ENCODE measurements around the gene CTXN1.

DNA sequence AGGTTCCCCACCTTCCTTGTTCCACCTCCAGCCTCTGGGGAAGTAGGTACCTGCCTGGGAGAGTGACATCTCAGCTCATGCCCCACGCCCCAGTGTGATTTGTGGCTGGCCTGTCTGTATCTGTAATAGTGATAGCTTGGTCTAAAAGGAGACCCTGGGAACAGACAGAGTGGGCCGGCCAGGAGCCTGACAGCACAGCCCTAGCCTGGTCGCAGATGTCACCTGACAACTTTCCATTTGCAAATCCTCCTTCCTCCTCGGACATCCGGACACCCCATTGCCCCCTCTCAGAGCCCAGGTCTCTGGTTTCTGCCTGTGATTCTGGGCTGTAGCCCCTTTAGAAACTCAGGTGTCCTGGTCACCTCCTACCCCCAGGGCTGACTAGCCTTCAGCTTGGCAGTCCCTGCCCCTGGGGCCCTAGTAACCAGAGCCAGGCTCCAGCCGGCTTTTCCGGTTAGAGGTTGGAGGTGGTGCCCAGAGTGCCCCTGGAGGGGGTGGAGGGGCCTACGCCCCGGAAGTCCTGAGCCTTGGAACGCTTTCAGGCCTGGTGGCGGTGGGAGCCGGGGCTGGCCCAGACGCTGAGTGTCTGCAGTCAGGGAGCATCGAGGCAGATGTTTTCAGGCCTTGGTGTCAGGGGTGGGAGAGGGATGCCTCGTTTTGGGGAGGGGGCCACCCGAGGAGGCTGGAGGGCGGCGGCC, 31.2 kb downstream of the CTXN1 start:
- TF ChIP-seq, protein P1, sequence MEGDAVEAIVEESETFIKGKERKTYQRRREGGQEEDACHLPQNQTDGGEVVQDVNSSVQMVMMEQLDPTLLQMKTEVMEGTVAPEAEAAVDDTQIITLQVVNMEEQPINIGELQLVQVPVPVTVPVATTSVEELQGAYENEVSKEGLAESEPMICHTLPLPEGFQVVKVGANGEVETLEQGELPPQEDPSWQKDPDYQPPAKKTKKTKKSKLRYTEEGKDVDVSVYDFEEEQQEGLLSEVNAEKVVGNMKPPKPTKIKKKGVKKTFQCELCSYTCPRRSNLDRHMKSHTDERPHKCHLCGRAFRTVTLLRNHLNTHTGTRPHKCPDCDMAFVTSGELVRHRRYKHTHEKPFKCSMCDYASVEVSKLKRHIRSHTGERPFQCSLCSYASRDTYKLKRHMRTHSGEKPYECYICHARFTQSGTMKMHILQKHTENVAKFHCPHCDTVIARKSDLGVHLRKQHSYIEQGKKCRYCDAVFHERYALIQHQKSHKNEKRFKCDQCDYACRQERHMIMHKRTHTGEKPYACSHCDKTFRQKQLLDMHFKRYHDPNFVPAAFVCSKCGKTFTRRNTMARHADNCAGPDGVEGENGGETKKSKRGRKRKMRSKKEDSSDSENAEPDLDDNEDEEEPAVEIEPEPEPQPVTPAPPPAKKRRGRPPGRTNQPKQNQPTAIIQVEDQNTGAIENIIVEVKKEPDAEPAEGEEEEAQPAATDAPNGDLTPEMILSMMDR (IDR thresholded peaks at IDR 0.05): no peak
- TF ChIP-seq POLR2A (IDR thresholded peaks at IDR 0.05): no peak

Measured in thyroid gland (tissue), 4 donors.